K562 (cell line): ENCODE results near the gene LNPEP. TPM values are rescaled to one million over a fixed set of nuclear protein-coding genes. Genes with fewer than 3 reads are reported as not detected.
A peak's percentile ranks its signal among the peaks of the same experiment; 100 is the strongest.

Experiments used
- ARID4B ChIP-seq: sonication (generic); formaldehyde crosslinking; IDR thresholded peaks from 2 replicates; pipeline ENCODE4 v1.8.0; 2022; ENCODE audit warnings: mild to moderate bottlenecking, missing genetic modification reagents
- CREB5 ChIP-seq: fragments of 250-450 bp; sonication (Bioruptor Pico); IDR thresholded peaks from 2 replicates; pipeline ENCODE4 v1.5.0; 2020; ENCODE audit warnings: mild to moderate bottlenecking
- CUX1 ChIP-seq: fragments of 200-800 bp; sonication (Bioruptor generic); IDR thresholded peaks from 2 replicates; pipeline ENCODE4 v1.6.1; 2016; ENCODE audit warnings: missing genetic modification characterization, missing compliant biosample characterization
- E2F8 ChIP-seq: fragments of 450-650 bp; IDR thresholded peaks from 2 replicates; pipeline ENCODE4 v1.7.1; 2018; ENCODE audit warnings: mild to moderate bottlenecking, low read depth; ENCODE audit not compliant: partially characterized antibody
- JUND ChIP-seq, 2 experiments: IDR thresholded peaks; 2 replicates in 1 of 2; 3 replicates in 1 of 2; pipeline ENCODE4 v1.6.1; 2011; ENCODE audit warnings: borderline replicate concordance in 2 of 2, low read depth in 2 of 2, low read length in 2 of 2, improper control_type of control experiment in 1 of 2, missing biosample characterization in 1 of 2, missing genetic modification characterization in 1 of 2, missing genetic modification reagents in 1 of 2
- NCOR1 ChIP-seq: fragments of 450-650 bp; IDR thresholded peaks from 2 replicates; pipeline ENCODE4 v1.6.1; 2016; ENCODE audit warnings: mild to moderate bottlenecking, moderate library complexity
- VEZF1 ChIP-seq: fragments of 200-800 bp; sonication (Bioruptor generic); IDR thresholded peaks from 2 replicates; pipeline ENCODE4 v1.6.1; 2017; ENCODE audit warnings: missing genetic modification characterization, missing compliant biosample characterization
- ZNF282 ChIP-seq: sonication (generic); formaldehyde crosslinking; IDR thresholded peaks from 2 replicates; pipeline ENCODE4 v1.8.1; 2023; ENCODE audit warnings: missing genetic modification reagents
- ZNF830 ChIP-seq: fragments of 250-450 bp; sonication (Bioruptor Pico); IDR thresholded peaks from 2 replicates; pipeline ENCODE4 v1.5.0; 2021; ENCODE audit warnings: mild to moderate bottlenecking
- polyA plus RNA-seq, 8 experiments: library from polyadenylated mRNA; depleted of rRNA in 4 of 8; stranded (reverse) in 5 of 8; unstranded in 3 of 8; fragments of >200 nt; fragmentation: Nextera tagmentation in 2 of 8; fragmentation: Illumina TruSeq in 1 of 8; extraction: Ambion mirVana in 2 of 8; extraction: Trizol in 1 of 8; gene quantifications; 2 replicates each; pipeline versions ENCODE4 v1.2.1 to v1.2.3, GENCODE V29; 2011 to 2014; ENCODE audit warnings: inconsistent platforms in 1 of 8, missing spikeins in 1 of 8
- total RNA-seq, 7 experiments: library from RNA; depleted of rRNA in 6 of 7; stranded (reverse); fragments of >200 nt in 6 of 7; fragmentation: Illumina TruSeq in 2 of 7; extraction: Trizol in 2 of 7; gene quantifications; 2 replicates each; pipeline versions ENCODE4 v1.2.1 to v1.2.3, GENCODE V29; 2011 to 2021; ENCODE audit warnings: low replicate concordance in 1 of 7

The LNPEP gene
- total and polyA plus RNA-seq, 9 of the 15 experiments (the other 6 are each of a cell fraction or from before 2014, with no cell fraction given): 2.6 to 27.9 (median 11.2) TPM

- TF ChIP-seq CUX1 (CRISPR knock-in tag) (no peak), ARID4B (peak; percentile 28; the same call in 1 of the 2 replicates), CREB5 (CRISPR knock-in tag) (no peak), E2F8 (no peak), JUND (IDR thresholded peaks at IDR 0.05; ENCODE audit: borderline replicate concordance, low read depth, low read length) (no peak), JUND (tag; IDR thresholded peaks at IDR 0.05; ENCODE audit: borderline replicate concordance, low read depth, low read length) (no peak), ZNF830 (CRISPR knock-in tag) (0 out of 2 replicates have a peak, but pooled peaks have one; percentile 9), VEZF1 (CRISPR knock-in tag) (peak; percentile 84), NCOR1 (no peak), ZNF282 (CRISPR knock-in tag) (no peak)
These were observed 947 bp upstream of the LNPEP start (continued) for GRCh38 chr5:96934708-96935558.
